ENCODE data around the gene CBFA2T2. TPM values are rescaled to one million over a fixed set of nuclear protein-coding genes. Genes with fewer than 3 reads are reported as not detected.

Gene CBFA2T2
- total RNA-seq, 2 donors from 2014 or later: 9.8 to 10.4 TPM

- no peaks in the 10 kb centered on the region for H3K27me3 ChIP-seq
- no peak for TF ChIP-seq CTCF (IDR thresholded peaks at IDR 0.05)
- H3K4me1 ChIP-seq: peaks cover 0 to 40% of the 10 kb centered on the region in 2 donors
- peak; percentile 81 for DNase-seq (ENCODE audit: low spot score)
- peak overlapping the region; percentile 89 to 94 for H3K27ac ChIP-seq
- no peaks in the 10 kb centered on the region for H3K9me3 ChIP-seq
- peak overlapping the region; percentile 41 to 81 for H3K4me3 ChIP-seq
- peaks cover 16% of the 10 kb centered on the region for H3K36me3 ChIP-seq
Observed at GRCh38 chr20:33675136-33675959, 185.5 kb downstream of the CBFA2T2 start.

GRCh38 chr20:33676121-33676520 is 186.2 kb downstream of the CBFA2T2 start:
- Histone ChIP-seq H3K27me3 (no peaks in the 10 kb centered on the region), H3K36me3 (peaks cover 8% of the 10 kb centered on the region), H3K27ac (peak overlapping the region; percentile 89 to 94), H3K4me3 (no peak overlapping the region), H3K4me1 (peaks cover 0 to 40% of the 10 kb centered on the region in 2 donors), H3K9me3 (no peaks in the 10 kb centered on the region)
- DNase-seq (ENCODE audit: low spot score): no peak
- TF ChIP-seq CTCF (IDR thresholded peaks at IDR 0.05): no peak

GRCh38 chr20:33676652-33677645 is 187.1 kb downstream of the CBFA2T2 start:
- Histone ChIP-seq H3K4me3 (no peak overlapping the region), H3K9me3 (no peaks in the 10 kb centered on the region), H3K27me3 (no peaks in the 10 kb centered on the region), H3K27ac (peak overlapping the region in 1 of 2 donors; percentile 29), H3K4me1 (peaks cover 0 to 40% of the 10 kb centered on the region in 2 donors), H3K36me3 (no peaks in the 10 kb centered on the region)
- no peak for DNase-seq (ENCODE audit: low spot score)
- TF ChIP-seq CTCF (IDR thresholded peaks at IDR 0.05): no peak

GRCh38 chr20:33677991-33678702 is 188.3 kb downstream of the CBFA2T2 start:
- peaks cover 0 to 29% of the 10 kb centered on the region in 2 donors for H3K4me1 ChIP-seq
- no peak overlapping the region for H3K4me3 ChIP-seq
- no peaks in the 10 kb centered on the region for H3K9me3 ChIP-seq
- no peaks in the 10 kb centered on the region for H3K27me3 ChIP-seq
- peak overlapping the region in 1 of 2 donors; percentile 29 for H3K27ac ChIP-seq
- DNase-seq (ENCODE audit: low spot score): peak; percentile 82
- H3K36me3 ChIP-seq: no peaks in the 10 kb centered on the region
- no peak for TF ChIP-seq CTCF (IDR thresholded peaks at IDR 0.05)

GRCh38 chr20:33679758-33680485 is 190.0 kb downstream of the CBFA2T2 start:
- H3K27me3 ChIP-seq: no peaks in the 10 kb centered on the region
- DNase-seq (ENCODE audit: low spot score): no peak
- no peaks in the 10 kb centered on the region for H3K9me3 ChIP-seq
- H3K4me3 ChIP-seq: no peak overlapping the region
- no peaks in the 10 kb centered on the region for H3K36me3 ChIP-seq
- peaks cover 0 to 25% of the 10 kb centered on the region in 2 donors for H3K4me1 ChIP-seq
- TF ChIP-seq CTCF (IDR thresholded peaks at IDR 0.05): no peak
- no peak overlapping the region for H3K27ac ChIP-seq

All from right atrium auricular region (tissue), 2 donors.